Uterus (tissue), 4 donors: Measurements from ENCODE around the gene GPR61. TPM values are rescaled to one million over a fixed set of nuclear protein-coding genes. Genes with fewer than 3 reads are reported as not detected.

Experiments
- DNase-seq, 2 donors: peaks; one replicate each; pipeline ENCODE4 v3.0.0-alpha.2; 2019 to 2020
- H3K27ac ChIP-seq, 2 donors: fragments of 200-600 bp; sonication (generic); 1 replicate in 1 of 2; 2 replicates in 1 of 2; pipeline ENCODE4 v1.5.1; 2016 to 2018
- H3K27me3 ChIP-seq, 2 donors: fragments of 200-600 bp; sonication (generic); one replicate each; pipeline ENCODE4 v1.5.1; 2018 to 2019; ENCODE audit warnings: control low read depth in 1 of 2
- H3K36me3 ChIP-seq, 2 donors: fragments of 200-600 bp; sonication (generic); one replicate each; pipeline ENCODE4 v1.5.1; 2019; ENCODE audit warnings: control low read depth in 1 of 2
- H3K4me1 ChIP-seq, 2 donors: fragments of 200-600 bp; sonication (generic); one replicate each; pipeline ENCODE4 v1.5.1; 2018 to 2019; ENCODE audit warnings: control low read depth in 1 of 2
- H3K4me3 ChIP-seq, 2 donors: fragments of 200-600 bp; sonication (generic); 1 replicate in 1 of 2; 2 replicates in 1 of 2; pipeline ENCODE4 v1.5.1; 2018 to 2019; ENCODE audit warnings: mild to moderate bottlenecking in 1 of 2
- H3K9me3 ChIP-seq, 2 donors: fragments of 200-600 bp; sonication (generic); one replicate each; pipeline ENCODE4 v1.5.1; 2019; ENCODE audit warnings: control low read depth in 1 of 2
- CTCF ChIP-seq, 4 experiments: fragments of 200-600 bp in 2 of 4; fragments of 450-650 bp in 2 of 4; sonication (generic) in 2 of 4; IDR thresholded peaks; one replicate each; pipeline ENCODE4 v1.5.1; 2016 to 2019; ENCODE audit warnings: antibody characterized with exemption in 4 of 4, mild to moderate bottlenecking in 2 of 4, moderate library complexity in 1 of 4
- POLR2A ChIP-seq, 2 donors: fragments of 450-650 bp; IDR thresholded peaks; one replicate each; pipeline ENCODE4 v1.6.1; 2016; ENCODE audit warnings: antibody characterized with exemption in 2 of 2, mild to moderate bottlenecking in 1 of 2, moderate library complexity in 1 of 2
- intact Hi-C: fragments of 100-400 bp; cut with DNase I; formaldehyde crosslinking; loops from one replicate; pipeline ENCODE4 v1.15.1; 2023; ENCODE audit warnings: low total_unique reads
- total RNA-seq, 4 donors: library from RNA; depleted of rRNA in 3 of 4; stranded (reverse); fragments of >200 nt in 3 of 4; gene quantifications; one replicate each; pipeline versions ENCODE4 v1.1.0 to v1.2.4, GENCODE V29; 2014 to 2023
- donor health status: DM: yes; HTN: yes; CAD: no.

The GPR61 gene
- total RNA-seq, 4 donors from 2014 or later, result 0.41 TPM; not detected in 3

GRCh38 chr1:109543283-109543987, 3.8 kb downstream of the GPR61 start:
- intact Hi-C loops, result loop anchor here (10.0 kb wide), 1 partner anchor 91 kb away; no protein-coding TSS in a partner anchor
- no peak overlapping the region for H3K4me3 ChIP-seq
- H3K4me1 ChIP-seq, result no peaks in the 10 kb centered on the region
- no peak overlapping the region for H3K27ac ChIP-seq
- H3K9me3 ChIP-seq, result no peaks in the 10 kb centered on the region
- no peak for DNase-seq
- H3K36me3 ChIP-seq, result no peaks in the 10 kb centered on the region
- H3K27me3 ChIP-seq, result no peaks in the 10 kb centered on the region
- TF ChIP-seq POLR2A (IDR thresholded peaks at IDR 0.05) (no peak), CTCF (IDR thresholded peaks at IDR 0.05) (no peak)

GRCh38 chr1:109543988-109544735, 4.5 kb downstream of the GPR61 start:
- no peaks in the 10 kb centered on the region for H3K36me3 ChIP-seq
- no peak overlapping the region for H3K4me3 ChIP-seq
- no peak for DNase-seq
- TF ChIP-seq CTCF (IDR thresholded peaks at IDR 0.05), result no peak
- no peak for TF ChIP-seq POLR2A (IDR thresholded peaks at IDR 0.05)
- H3K27ac ChIP-seq, result no peak overlapping the region
- H3K9me3 ChIP-seq, result no peaks in the 10 kb centered on the region
- H3K27me3 ChIP-seq, result no peaks in the 10 kb centered on the region
- intact Hi-C loops, result loop anchor here (10.0 kb wide), 1 partner anchor 91 kb away; no protein-coding TSS in a partner anchor
- no peaks in the 10 kb centered on the region for H3K4me1 ChIP-seq

- H3K27ac ChIP-seq, result peak overlapping the region; percentile 95 to 97
- H3K4me1 ChIP-seq, result peaks cover 0 to 8% of the 10 kb centered on the region in 2 donors
- TF ChIP-seq CTCF (IDR thresholded peaks at IDR 0.05) (peak; percentile 86 to 98 (median 93)), POLR2A (IDR thresholded peaks at IDR 0.05) (no peak)
- peak overlapping the region in 1 of 2 donors; percentile 80 for H3K4me3 ChIP-seq
- intact Hi-C loops, result loop anchor here (5.0 to 10.0 kb wide), 2 partner anchors 88 to 231 kb away; no protein-coding TSS in a partner anchor
- H3K27me3 ChIP-seq, result no peaks in the 10 kb centered on the region
- H3K36me3 ChIP-seq, result no peaks in the 10 kb centered on the region
- peak; percentile 85 to 92 for DNase-seq
- H3K9me3 ChIP-seq, result no peaks in the 10 kb centered on the region
Measured at GRCh38 chr1:109546311-109547109, 6.8 kb downstream of the GPR61 start.

DNA sequence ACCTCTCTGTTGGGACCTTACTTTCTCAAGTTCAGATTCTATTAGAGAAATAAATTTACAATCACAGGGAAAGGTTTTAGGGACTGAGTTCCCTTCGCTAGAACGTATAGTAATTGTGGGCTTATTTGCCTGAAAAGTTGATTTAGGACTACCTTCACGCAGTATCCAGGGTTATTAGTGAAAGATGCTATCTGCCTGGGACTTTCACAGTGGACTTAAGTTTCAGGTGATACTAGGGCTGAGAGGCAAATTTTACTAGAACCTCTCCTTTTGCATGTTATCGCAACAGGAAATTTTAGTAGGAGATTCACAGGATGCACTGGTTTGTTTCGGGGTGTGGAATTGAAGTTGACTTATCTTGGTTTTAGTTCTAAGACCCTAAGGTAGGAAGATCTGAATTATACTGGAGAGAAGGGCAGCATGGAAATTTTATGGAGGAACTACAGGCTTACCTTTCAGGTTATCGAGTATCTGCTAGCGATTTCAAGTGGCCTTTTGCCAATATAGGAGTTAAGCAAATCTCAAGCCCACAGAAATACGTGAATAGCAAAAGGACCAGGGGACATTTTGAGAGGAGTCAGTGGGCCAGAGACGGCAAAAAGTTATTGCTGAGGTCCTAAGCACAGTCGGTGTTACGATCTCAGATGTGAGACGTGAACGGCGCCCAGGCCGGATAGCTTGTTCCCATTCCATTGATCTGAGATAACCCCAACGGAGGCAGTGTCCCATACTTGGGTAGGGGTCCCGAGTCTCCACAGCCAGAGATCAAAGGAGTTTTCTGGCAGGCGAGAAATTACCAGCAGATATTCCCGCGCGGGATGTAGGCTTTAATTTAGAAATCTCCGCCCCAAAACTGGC, 8.0 kb downstream of the GPR61 start:
- Histone ChIP-seq H3K4me3 (peak overlapping the region; percentile 80 to 92), H3K9me3 (no peaks in the 10 kb centered on the region), H3K36me3 (no peaks in the 10 kb centered on the region), H3K27me3 (no peaks in the 10 kb centered on the region), H3K27ac (peak overlapping the region; percentile 95 to 97), H3K4me1 (peaks cover 0 to 9% of the 10 kb centered on the region in 2 donors)
- peak in 1 of 2 donors; percentile 43 for DNase-seq
- TF ChIP-seq CTCF (IDR thresholded peaks at IDR 0.05) (no peak), POLR2A (IDR thresholded peaks at IDR 0.05) (no peak)
- intact Hi-C loops, result loop anchor here (5.0 to 10.0 kb wide), 2 partner anchors 87 to 230 kb away; no protein-coding TSS in a partner anchor
